SJCRH30 (cell line): Measurements from ENCODE around the gene MICAL3. TPM values are rescaled to one million over a fixed set of nuclear protein-coding genes. Genes with fewer than 3 reads are reported as not detected.

Experiments
- DNase-seq, 2 experiments: peaks; one replicate each; pipeline ENCODE4 v3.0.0-alpha.2; 2015 to 2020
- H3K27ac ChIP-seq: fragments of 250-450 bp; sonication (Bioruptor Pico); 2 replicates; pipeline ENCODE4 v1.5.1; 2020; ENCODE audit warnings: mild to moderate bottlenecking, moderate library complexity
- H3K27me3 ChIP-seq: fragments of 250-450 bp; sonication (Bioruptor Pico); 2 replicates; pipeline ENCODE4 v1.5.1; 2020; ENCODE audit warnings: mild to moderate bottlenecking, moderate library complexity
- H3K36me3 ChIP-seq: fragments of 250-450 bp; sonication (Bioruptor Pico); 2 replicates; pipeline ENCODE4 v1.5.1; 2020; ENCODE audit warnings: mild to moderate bottlenecking, moderate library complexity
- H3K4me1 ChIP-seq: fragments of 250-450 bp; sonication (Bioruptor Pico); 2 replicates; pipeline ENCODE4 v1.5.1; 2020; ENCODE audit warnings: mild to moderate bottlenecking, moderate library complexity
- H3K4me3 ChIP-seq: fragments of 250-450 bp; sonication (Bioruptor Pico); 2 replicates; pipeline ENCODE4 v1.5.1; 2020; ENCODE audit warnings: mild to moderate bottlenecking, moderate library complexity
- H3K9me3 ChIP-seq: fragments of 250-450 bp; sonication (Bioruptor Pico); replicated peaks from 2 replicates; pipeline ENCODE4 v1.5.1; 2020; ENCODE audit warnings: mild to moderate bottlenecking, moderate library complexity
- total RNA-seq: library from RNA; depleted of rRNA; stranded (reverse); fragments of >200 nt; shearing (Covaris generic); gene quantifications from 2 replicates; pipeline ENCODE4 v1.2.3, GENCODE V29; 2014

MICAL3 gene
- total RNA-seq, 1 experiment from 2014 or later = 26.1 TPM

DNA sequence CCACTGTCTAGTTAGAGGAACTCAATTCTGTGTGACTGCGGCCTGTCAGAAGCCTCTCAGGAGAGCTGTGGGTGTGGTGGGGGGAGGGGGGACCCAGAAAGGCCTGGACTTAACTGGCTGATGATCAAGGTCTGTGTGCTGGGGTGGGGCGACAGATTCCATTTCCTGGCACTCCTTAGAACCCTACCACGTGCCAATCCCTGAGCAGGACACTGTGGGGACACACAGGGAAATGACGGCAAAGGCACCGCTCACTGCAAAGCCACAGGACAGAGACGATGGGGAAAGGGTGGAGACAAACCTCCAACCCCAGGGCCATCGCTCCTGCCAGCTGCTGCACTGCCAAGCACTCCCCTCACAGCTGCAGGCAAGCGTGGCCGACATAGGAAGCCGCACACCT is 191.7 kb downstream of the MICAL3 start:
- Histone ChIP-seq H3K36me3 (peaks cover 3% of the 10 kb centered on the region; the same call in 1 of the 2 replicates), H3K4me1 (no peaks in the 10 kb centered on the region), H3K27me3 (no peaks in the 10 kb centered on the region), H3K27ac (no peak overlapping the region), H3K9me3 (no peaks in the 10 kb centered on the region), H3K4me3 (no peak overlapping the region)
- no peak for DNase-seq

DNA sequence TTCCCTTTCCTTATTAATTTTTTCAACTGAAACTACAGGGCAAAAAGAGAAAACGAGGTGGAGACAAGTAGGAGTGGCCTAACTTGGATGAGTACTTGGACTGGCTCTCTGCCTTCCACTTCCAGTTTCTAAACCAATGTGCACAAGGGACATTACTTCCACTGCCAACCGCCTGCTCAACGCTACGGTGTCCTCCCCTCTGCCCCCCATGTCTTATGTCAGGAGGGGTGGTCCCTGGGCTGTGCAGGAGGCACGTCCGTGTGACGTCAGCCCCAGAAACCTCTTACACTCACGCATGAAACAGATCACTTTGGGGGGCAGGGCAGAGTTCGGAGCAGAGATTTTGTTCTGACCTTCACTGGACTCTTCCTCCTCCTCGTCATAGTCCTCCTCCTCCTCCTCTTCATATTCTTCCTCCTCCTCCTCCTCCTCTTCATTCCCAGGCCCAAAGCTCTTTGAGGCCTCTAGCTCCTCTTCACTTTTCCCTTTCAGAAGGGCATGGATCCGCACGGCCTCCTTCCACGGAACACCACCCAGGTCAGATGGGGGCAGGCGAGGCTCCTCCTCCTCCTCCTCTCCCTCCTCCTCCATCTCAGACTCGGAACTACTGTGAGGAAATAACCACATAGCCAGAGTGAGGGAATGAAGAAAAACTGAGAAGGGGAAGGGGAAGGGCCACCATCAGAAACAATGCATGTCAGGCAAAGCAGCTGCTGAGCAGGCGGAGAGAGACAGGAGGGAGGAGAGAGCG is 192.7 kb downstream of the MICAL3 start:
- no peak for DNase-seq
- H3K9me3 ChIP-seq = no peaks in the 10 kb centered on the region
- H3K4me1 ChIP-seq = no peaks in the 10 kb centered on the region
- H3K4me3 ChIP-seq = no peak overlapping the region
- no peak overlapping the region for H3K27ac ChIP-seq
- peaks cover 3% of the 10 kb centered on the region; the same call in 1 of the 2 replicates for H3K36me3 ChIP-seq
- H3K27me3 ChIP-seq = no peaks in the 10 kb centered on the region

DNA sequence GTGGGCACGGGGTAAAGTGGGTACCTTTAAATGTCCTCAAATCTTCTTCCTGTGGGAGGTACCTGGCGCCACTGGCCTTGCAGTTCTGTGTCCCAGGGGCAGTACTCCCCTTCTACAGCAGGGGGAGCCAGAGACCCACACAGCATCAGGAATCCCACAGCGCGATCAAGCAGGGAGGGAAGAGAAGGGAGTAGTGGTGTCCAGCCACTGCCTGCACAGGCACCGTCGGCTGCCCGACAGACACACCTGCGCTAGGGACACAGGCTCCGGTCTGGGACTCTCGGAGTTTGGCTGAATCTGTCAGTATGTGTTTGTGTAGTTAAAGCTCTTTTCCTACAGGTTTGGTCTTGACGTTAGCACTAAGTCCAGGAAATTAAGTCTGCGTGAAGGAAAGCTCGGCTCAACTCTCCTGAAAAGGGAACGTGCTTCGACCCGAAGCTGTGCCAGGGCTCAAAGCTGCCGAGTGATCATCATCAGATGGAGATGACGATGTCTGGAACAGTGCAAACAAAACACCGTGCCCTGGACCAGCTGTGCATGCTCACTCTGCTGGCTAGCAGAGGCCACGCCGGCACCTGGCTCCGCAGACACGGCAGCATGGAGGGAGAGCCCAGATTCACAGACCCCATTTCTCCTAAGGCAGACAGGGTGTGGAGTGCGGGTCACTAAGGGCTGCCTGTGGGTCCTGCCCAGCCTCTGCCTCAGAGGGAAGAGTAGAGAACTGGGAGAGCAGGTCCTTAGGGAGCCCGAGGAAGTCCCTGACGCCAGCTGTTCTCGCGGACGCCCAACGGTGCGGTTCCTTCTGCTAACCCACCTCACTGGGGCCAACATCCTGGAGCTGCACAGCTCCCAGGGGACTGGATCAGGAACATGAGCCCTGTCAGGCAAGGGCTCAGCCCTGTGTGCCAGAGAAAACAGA is 194.1 kb downstream of the MICAL3 start:
- H3K4me1 ChIP-seq = no peaks in the 10 kb centered on the region
- H3K27ac ChIP-seq = no peak overlapping the region
- no peaks in the 10 kb centered on the region for H3K27me3 ChIP-seq
- H3K4me3 ChIP-seq = no peak overlapping the region
- peak; percentile 72 to 90 for DNase-seq
- H3K36me3 ChIP-seq = peaks cover 3% of the 10 kb centered on the region; the same call in 1 of the 2 replicates
- H3K9me3 ChIP-seq = no peaks in the 10 kb centered on the region

DNA sequence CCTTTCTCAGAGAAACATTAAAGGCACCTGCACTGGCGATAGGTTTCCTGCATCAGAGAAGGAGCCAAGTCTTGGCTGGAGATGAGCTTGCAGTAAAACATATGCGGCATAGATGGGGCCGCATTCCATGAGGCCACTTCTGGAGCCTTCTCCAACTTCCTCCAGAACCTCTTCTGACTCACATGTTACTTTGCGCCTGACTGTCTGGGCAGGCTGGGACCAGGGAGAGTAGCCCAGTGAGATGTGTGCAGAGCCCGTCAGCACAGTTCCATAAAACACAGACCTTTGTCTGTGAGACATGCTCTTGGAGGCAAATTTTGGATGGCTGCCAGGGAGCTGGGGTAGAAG is 194.7 kb downstream of the MICAL3 start:
- Histone ChIP-seq H3K27me3 (no peaks in the 10 kb centered on the region), H3K9me3 (no peaks in the 10 kb centered on the region), H3K4me1 (no peaks in the 10 kb centered on the region), H3K4me3 (no peak overlapping the region), H3K36me3 (peaks cover 3% of the 10 kb centered on the region; the same call in 1 of the 2 replicates), H3K27ac (no peak overlapping the region)
- DNase-seq = no peak

DNA sequence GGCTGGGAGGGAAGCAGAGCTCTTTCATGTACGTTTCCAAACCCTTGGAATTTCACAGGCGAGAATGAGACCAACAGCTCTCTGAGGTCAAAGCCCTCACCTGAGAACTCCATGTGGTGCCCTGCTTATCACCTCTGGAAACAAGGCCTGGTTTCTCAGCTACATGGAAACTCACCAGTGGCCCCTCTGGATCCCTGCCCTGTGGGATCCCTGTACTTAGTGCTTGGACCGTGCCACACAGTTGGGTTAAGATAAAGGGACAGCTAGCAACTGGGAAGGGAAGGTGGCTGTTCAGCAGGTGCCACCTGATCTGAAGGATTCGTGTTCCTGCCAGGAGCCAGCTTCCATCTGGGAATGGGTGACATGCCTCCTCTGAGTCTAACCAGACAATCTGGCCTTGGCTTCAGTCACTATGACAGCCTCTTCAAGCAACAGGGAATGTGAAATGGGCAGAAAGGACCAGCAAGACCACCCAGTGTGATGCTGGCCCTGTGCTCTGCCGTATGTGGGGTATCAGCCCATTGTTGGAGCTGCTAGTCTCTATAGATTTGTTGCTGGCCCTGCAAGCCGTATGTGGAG is 195.8 kb downstream of the MICAL3 start:
- no peak for DNase-seq
- Histone ChIP-seq H3K9me3 (no peaks in the 10 kb centered on the region), H3K27me3 (no peaks in the 10 kb centered on the region), H3K36me3 (peaks cover 3% of the 10 kb centered on the region; the same call in 1 of the 2 replicates), H3K27ac (no peak overlapping the region), H3K4me1 (no peaks in the 10 kb centered on the region), H3K4me3 (no peak overlapping the region)

DNA sequence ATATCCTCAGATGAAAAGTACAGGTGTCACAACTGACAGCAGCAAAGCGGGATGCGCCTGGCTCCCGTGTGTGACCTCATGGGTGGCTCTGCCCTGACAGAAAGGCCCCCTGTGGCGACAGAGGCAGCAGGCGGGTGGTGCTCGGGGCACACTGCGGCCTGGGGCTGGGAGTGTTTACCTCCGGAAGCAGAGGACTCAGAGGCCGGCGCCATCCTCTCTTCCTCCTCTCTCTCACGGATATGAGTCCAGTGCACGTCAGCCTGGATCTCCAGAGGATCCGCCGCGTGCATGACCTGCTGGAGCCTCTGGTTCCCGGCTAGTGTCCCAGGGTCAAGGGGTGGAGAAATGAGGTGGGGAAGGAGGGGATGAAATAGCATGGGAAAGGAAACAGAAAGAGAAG is 196.9 kb downstream of the MICAL3 start:
- DNase-seq = no peak
- Histone ChIP-seq H3K27me3 (no peaks in the 10 kb centered on the region), H3K9me3 (no peaks in the 10 kb centered on the region), H3K36me3 (peaks cover 3% of the 10 kb centered on the region; the same call in 1 of the 2 replicates), H3K4me1 (no peaks in the 10 kb centered on the region), H3K4me3 (no peak overlapping the region), H3K27ac (no peak overlapping the region)

DNA sequence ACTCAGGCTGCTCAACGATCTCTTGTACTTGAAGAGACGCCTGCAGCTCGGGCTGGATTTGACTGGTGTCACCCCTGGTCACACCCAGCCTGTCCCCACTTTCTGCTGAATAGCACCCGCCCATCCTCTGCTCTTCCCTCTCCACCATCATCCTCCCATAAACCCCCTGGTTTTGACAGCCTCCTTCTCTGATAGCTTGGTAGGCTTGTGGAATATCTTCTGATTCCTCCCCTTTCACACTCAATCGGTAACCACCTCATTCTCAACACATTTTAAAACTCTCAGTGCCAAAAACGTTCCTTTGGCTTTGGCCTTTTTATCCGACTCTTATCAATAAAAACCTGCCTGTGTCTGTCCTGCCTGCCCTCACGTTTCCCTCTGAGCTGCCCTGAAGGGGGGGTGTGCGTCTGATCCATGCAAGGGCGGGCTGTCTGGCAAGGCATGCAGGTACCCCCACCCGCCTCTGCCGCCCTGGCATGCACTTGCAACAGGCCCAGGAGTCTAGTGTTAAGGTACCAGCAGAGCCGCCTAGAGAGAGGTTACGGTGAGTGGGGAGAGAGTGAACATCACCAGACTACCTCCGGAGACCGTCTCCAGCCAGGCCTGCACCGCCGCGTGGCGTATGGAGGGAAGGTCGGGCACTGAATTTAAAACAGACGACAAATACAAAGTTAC is 198.3 kb downstream of the MICAL3 start:
- peaks cover 3% of the 10 kb centered on the region; the same call in 1 of the 2 replicates for H3K36me3 ChIP-seq
- H3K27me3 ChIP-seq = no peaks in the 10 kb centered on the region
- H3K4me3 ChIP-seq = no peak overlapping the region
- H3K27ac ChIP-seq = no peak overlapping the region
- no peaks in the 10 kb centered on the region for H3K9me3 ChIP-seq
- H3K4me1 ChIP-seq = no peaks in the 10 kb centered on the region
- DNase-seq = no peak

DNA sequence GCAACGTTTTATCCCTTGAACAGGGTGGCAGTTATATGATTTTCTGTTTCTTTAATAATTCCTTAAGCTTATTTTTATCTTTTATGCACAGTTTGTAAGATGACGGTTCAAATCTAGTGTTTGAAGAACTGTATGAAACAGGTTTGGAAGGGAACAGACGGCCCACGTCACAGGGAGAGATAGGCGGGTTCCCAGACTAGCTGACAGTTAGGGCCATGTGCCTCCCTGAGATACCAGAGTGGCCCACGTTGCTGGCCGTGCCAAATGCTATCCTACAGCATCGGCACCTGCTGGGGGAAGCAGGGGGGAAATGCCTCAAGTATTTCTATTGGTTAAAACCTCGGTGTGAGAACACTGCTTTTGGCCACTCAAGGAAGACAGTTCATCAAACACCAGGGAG is 199.9 kb downstream of the MICAL3 start:
- no peak for DNase-seq
- H3K27me3 ChIP-seq = no peaks in the 10 kb centered on the region
- H3K36me3 ChIP-seq = no peaks in the 10 kb centered on the region
- H3K9me3 ChIP-seq = no peaks in the 10 kb centered on the region
- H3K4me3 ChIP-seq = no peak overlapping the region
- no peak overlapping the region for H3K27ac ChIP-seq
- H3K4me1 ChIP-seq = no peaks in the 10 kb centered on the region

DNA sequence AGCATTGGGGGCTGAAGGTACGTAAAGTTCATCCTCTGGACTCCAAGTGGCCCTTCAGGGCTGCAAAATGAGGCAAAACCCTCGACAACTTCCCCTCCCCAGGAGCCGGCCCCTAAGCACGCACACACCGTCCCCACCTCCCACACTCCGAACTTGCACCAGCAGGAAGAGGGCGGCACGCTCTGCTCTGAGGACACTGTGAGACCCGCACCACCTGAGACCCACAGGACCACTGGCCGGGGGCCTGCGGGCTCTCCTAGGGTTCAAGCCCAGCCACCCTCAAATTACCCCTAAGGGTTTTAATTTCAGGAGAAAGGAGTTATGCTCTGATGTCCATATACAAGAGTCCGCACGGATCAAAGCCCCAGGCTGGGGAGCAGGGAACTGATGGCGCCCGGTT is 200.4 kb downstream of the MICAL3 start:
- no peaks in the 10 kb centered on the region for H3K4me1 ChIP-seq

DNA sequence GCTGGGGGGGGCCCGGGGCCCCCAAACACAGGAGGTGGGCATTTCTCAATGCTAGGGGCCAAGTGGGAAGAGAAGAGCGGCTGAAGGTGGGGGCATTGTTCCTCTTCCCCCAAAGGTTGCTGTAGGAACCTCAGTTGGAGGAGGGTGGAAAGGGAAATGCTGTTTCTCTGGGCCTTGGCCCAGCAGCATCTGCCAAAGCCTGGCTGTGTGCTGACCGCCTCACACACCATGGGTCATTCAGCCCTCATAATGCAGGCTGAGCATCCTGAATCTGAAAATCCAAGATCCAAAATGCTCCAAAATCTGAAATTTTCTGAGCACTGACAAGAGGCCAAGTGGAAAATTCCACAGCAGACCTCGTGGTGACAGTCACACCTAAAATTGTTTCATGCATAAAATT is 201.1 kb downstream of the MICAL3 start:
- H3K27me3 ChIP-seq = no peaks in the 10 kb centered on the region
- H3K27ac ChIP-seq = no peak overlapping the region
- H3K4me1 ChIP-seq = no peaks in the 10 kb centered on the region
- H3K36me3 ChIP-seq = no peaks in the 10 kb centered on the region
- no peak overlapping the region for H3K4me3 ChIP-seq
- DNase-seq = no peak
- no peaks in the 10 kb centered on the region for H3K9me3 ChIP-seq

More for the DNA sequence above, 200.4 kb downstream of the MICAL3 start:
- Histone ChIP-seq H3K27ac (no peak overlapping the region), H3K9me3 (no peaks in the 10 kb centered on the region), H3K36me3 (no peaks in the 10 kb centered on the region), H3K4me3 (no peak overlapping the region), H3K27me3 (no peaks in the 10 kb centered on the region)
- no peak for DNase-seq

DNA sequence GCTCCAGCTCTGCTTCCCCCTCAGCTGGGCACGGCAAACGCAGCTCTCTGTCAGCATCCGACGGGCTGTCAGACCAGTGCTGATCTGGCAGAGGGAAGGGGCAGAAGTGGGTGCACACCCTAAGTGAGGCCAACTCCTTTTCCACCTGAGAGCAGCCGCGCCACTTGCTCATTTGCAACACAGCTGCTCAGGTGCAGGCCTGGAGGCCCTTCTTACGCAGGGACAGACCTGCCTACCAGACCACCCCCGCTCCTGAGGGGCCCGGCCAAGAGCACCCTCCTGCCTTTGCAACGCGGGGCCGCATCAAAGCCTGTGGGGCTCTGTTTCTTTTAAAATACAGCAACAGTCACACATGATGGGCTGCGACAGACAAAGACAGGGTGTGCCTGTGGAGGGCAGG is 202.3 kb downstream of the MICAL3 start:
- Histone ChIP-seq H3K27ac (no peak overlapping the region), H3K4me3 (no peak overlapping the region), H3K27me3 (no peaks in the 10 kb centered on the region), H3K4me1 (no peaks in the 10 kb centered on the region), H3K9me3 (no peaks in the 10 kb centered on the region), H3K36me3 (no peaks in the 10 kb centered on the region)
- DNase-seq = no peak

DNA sequence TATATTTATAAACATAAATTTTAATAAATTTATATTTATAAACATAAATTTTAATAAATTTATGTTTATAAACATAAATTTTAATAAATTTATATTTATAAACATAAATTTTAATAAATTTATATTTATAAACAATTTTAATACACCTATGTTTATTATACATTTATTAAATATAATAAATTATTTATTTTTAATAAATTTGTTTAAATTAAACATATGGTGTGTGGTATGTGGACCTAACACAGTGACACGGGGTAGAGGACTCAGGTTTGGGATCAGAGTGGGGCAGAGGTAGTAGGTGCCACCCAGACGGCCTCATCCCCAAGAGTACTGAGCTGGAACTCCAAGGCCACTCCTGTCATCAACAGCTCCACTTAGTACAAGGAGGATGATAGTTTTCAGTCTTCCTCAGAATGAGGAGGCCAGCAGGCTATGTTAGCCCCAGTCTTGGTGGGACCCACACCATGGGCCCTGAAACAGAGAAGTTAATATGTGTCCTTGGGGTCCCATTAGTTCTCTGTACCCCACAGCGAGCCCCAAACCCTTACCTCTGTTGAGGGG is 203.4 kb downstream of the MICAL3 start:
- H3K27ac ChIP-seq = no peak overlapping the region
- no peaks in the 10 kb centered on the region; the same call in 1 of the 2 replicates for H3K36me3 ChIP-seq
- DNase-seq = no peak
- no peak overlapping the region for H3K4me3 ChIP-seq
- no peaks in the 10 kb centered on the region for H3K27me3 ChIP-seq
- no peaks in the 10 kb centered on the region for H3K9me3 ChIP-seq
- H3K4me1 ChIP-seq = no peaks in the 10 kb centered on the region

DNA sequence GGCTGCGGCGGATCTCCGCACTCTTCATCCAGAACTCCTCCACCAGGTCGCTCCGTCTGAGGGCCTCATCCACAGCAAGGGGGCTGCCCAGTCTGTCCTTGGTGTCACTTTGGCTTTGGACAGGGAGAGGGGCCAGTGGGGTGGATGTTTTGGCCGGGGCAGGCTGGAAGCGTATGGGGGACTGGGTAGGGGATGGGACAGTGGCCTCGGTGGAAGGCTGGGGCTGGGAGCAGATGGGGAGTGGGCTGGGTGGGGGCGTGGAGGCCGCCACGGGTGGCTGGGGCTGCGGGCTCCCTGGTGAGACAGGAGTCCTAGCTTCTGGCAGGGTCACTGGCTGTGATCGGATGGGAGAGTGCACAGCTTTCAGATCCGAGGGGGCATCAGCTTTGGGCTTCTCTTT is 205.7 kb downstream of the MICAL3 start:
- DNase-seq = no peak
- H3K36me3 ChIP-seq = no peaks in the 10 kb centered on the region; the same call in 1 of the 2 replicates

DNA sequence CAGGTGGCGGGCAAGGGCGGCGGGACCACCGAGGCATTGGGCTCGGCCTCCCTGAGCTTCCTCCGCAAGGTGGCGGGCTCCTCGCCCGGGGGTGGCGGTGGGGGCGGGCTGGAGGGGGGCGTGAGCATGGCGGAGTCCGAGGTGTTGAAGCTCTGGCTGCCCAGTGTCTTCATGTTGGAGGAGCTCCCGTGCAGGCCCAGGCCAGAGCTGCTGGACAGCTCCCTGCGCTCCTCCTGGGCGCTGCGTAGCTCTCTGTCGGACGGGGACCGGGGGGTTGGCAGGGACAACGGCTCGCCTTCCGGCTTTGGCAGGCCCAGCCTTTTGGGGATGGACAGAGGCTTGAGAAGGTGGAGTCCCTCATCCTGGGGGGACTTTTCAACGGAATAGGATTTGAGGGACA is 206.2 kb downstream of the MICAL3 start:
- Histone ChIP-seq H3K4me1 (no peaks in the 10 kb centered on the region), H3K27me3 (no peaks in the 10 kb centered on the region), H3K9me3 (no peaks in the 10 kb centered on the region), H3K27ac (no peak overlapping the region), H3K4me3 (no peak overlapping the region), H3K36me3 (no peaks in the 10 kb centered on the region; the same call in 1 of the 2 replicates)
- no peak for DNase-seq

More for the DNA sequence above, 205.7 kb downstream of the MICAL3 start:
- H3K27ac ChIP-seq = no peak overlapping the region
- no peaks in the 10 kb centered on the region for H3K27me3 ChIP-seq
- no peaks in the 10 kb centered on the region for H3K4me1 ChIP-seq
- H3K4me3 ChIP-seq = no peak overlapping the region
- H3K9me3 ChIP-seq = no peaks in the 10 kb centered on the region
